H1 (cell line): ENCODE data around the gene MDFIC2. TPM values are rescaled to one million over a fixed set of nuclear protein-coding genes. Genes with fewer than 3 reads are reported as not detected.

Source experiments
- CTCF ChIA-PET: fragments of 300-600 bp; sonication (Branson Sonifier 250); formaldehyde crosslinking; loops from one replicate; lab custom pipeline; 2021; ENCODE audit not compliant: partially characterized antibody; lab: Charles Lee
- POLR2A ChIA-PET: fragments of 300-600 bp; sonication (Branson Sonifier 250); formaldehyde crosslinking; loops from one replicate; lab custom pipeline; 2021; ENCODE audit warnings: inconsistent platforms; ENCODE audit not compliant: partially characterized antibody; lab: Charles Lee
- DNase-seq, 2 experiments: peaks; one replicate each; pipeline versions ENCODE4 v3.0.0 to v3.0.0-alpha.2; 2010 to 2022; ENCODE audit warnings: low spot score in 2 of 2, low read depth in 1 of 2, mixed read lengths in 1 of 2
- FAIRE-seq: peaks from 2 replicates; lab custom pipeline; 2011; peaks lifted over from hg19 to GRCh38; lab: Jason Lieb, UNC
- H2AFZ ChIP-seq: 2 replicates; pipeline ENCODE4 v1.8.1; 2012; ENCODE audit warnings: low read length, inconsistent platforms
- H2AK5ac ChIP-seq: 2 replicates; pipeline ENCODE4 v1.6.1; 2013; ENCODE audit warnings: low read depth, low read length
- H2BK120ac ChIP-seq: replicated peaks from 2 replicates; pipeline ENCODE3; 2013; ENCODE audit warnings: low read depth, low read length, inconsistent platforms
- H2BK12ac ChIP-seq: 2 replicates; pipeline ENCODE4 v1.6.1; 2013; ENCODE audit warnings: low read depth, low read length
- H2BK15ac ChIP-seq: 2 replicates; pipeline ENCODE4 v1.6.1; 2013; ENCODE audit warnings: low read length
- H2BK20ac ChIP-seq: 2 replicates; pipeline ENCODE4 v1.6.1; 2013; ENCODE audit warnings: low read length
- H2BK5ac ChIP-seq: 2 replicates; pipeline ENCODE4 v1.6.1; 2013; ENCODE audit warnings: low read depth, low read length
- H3K14ac ChIP-seq: 2 replicates; pipeline ENCODE4 v1.6.1; 2013; ENCODE audit warnings: inconsistent platforms; ENCODE audit not compliant: insufficient read length
- H3K18ac ChIP-seq: 2 replicates; pipeline ENCODE4 v1.6.1; 2013; ENCODE audit warnings: low read length; ENCODE audit errors: extremely low read depth
- H3K23ac ChIP-seq: 2 replicates; pipeline ENCODE4 v1.6.1; 2013; ENCODE audit warnings: inconsistent platforms; ENCODE audit not compliant: insufficient read length
- H3K23me2 ChIP-seq: 2 replicates; pipeline ENCODE4 v1.6.1; 2013; ENCODE audit warnings: low read depth, low read length
- H3K27ac ChIP-seq: 2 replicates; pipeline ENCODE4 v1.6.1; 2011; ENCODE audit warnings: low read depth, low read length, inconsistent platforms
- H3K27me3 ChIP-seq, 4 experiments: replicated peaks in 1 of 4; 1 replicate in 1 of 4; 2 replicates in 3 of 4; pipeline versions ENCODE4 v1.6.1 to v1.8.1; 2011 to 2013; ENCODE audit warnings: low read length in 3 of 4, mild to moderate bottlenecking in 3 of 4, inconsistent platforms in 2 of 4, mixed read lengths in 2 of 4, moderate library complexity in 1 of 4; ENCODE audit not compliant: control insufficient read depth in 3 of 4, insufficient read depth in 3 of 4; ENCODE audit errors: extremely low read depth in 1 of 4
- H3K36me3 ChIP-seq, 4 experiments: 2 replicates each; pipeline versions ENCODE4 v1.6.1 to v1.8.1; 2011 to 2013; ENCODE audit warnings: mild to moderate bottlenecking in 4 of 4, low read length in 3 of 4, moderate library complexity in 2 of 4, control low read depth in 1 of 4, inconsistent platforms in 1 of 4; ENCODE audit not compliant: insufficient read depth in 4 of 4, control insufficient read depth in 2 of 4
- H3K4ac ChIP-seq: replicated peaks from 2 replicates; pipeline ENCODE3; 2013; ENCODE audit warnings: low read length, low read depth, mixed read lengths, inconsistent platforms; ENCODE audit not compliant: insufficient read length
- H3K4me1 ChIP-seq, 4 experiments: replicated peaks in 1 of 4; 1 replicate in 1 of 4; 2 replicates in 3 of 4; pipeline versions ENCODE4 v1.6.1 to v1.8.1; 2011 to 2013; ENCODE audit warnings: low read length in 3 of 4, inconsistent platforms in 2 of 4, mixed read lengths in 1 of 4; ENCODE audit not compliant: insufficient read depth in 4 of 4, control insufficient read depth in 3 of 4
- H3K4me2 ChIP-seq, 2 experiments: 2 replicates each; pipeline versions ENCODE4 v1.6.1 to v1.8.1; 2011 to 2013; ENCODE audit warnings: low read depth in 2 of 2, low read length in 2 of 2, control low read depth in 1 of 2, inconsistent platforms in 1 of 2, mild to moderate bottlenecking in 1 of 2; ENCODE audit not compliant: insufficient read depth in 1 of 2
- H3K4me3 ChIP-seq, 4 experiments: fragments of 200-600, 300-600 bp in 1 of 4; sonication (generic), shearing (Covaris generic), sonication (Bioruptor Twin) in 1 of 4; 2 replicates each; pipeline versions ENCODE4 v1.5.1 to v1.8.1; 2011 to 2016; ENCODE audit warnings: low read length in 4 of 4, low read depth in 3 of 4, control low read depth in 2 of 4, inconsistent platforms in 2 of 4, mild to moderate bottlenecking in 2 of 4, mixed read lengths in 1 of 4, moderate library complexity in 1 of 4; ENCODE audit not compliant: insufficient read depth in 2 of 4; ENCODE audit errors: extremely low read depth in 1 of 4
- H3K56ac ChIP-seq: replicated peaks from 2 replicates; pipeline ENCODE3; 2013; ENCODE audit warnings: low read depth, mild to moderate bottlenecking, mixed read lengths, low read length, inconsistent platforms; ENCODE audit not compliant: insufficient read length
- H3K79me1 ChIP-seq: 2 replicates; pipeline ENCODE4 v1.6.1; 2013; ENCODE audit warnings: low read depth, low read length, control low read depth
- H3K79me2 ChIP-seq, 2 experiments: 2 replicates each; pipeline versions ENCODE4 v1.6.1 to v1.8.1; 2012 to 2013; ENCODE audit warnings: low read length in 2 of 2, mild to moderate bottlenecking in 2 of 2, inconsistent platforms in 1 of 2; ENCODE audit not compliant: insufficient read depth in 2 of 2, control insufficient read depth in 1 of 2
- H3K9ac ChIP-seq, 4 experiments: replicated peaks in 1 of 4; 1 replicate in 1 of 4; 2 replicates in 3 of 4; pipeline versions ENCODE4 v1.6.1 to v1.8.1; 2011 to 2013; ENCODE audit warnings: low read depth in 3 of 4, low read length in 3 of 4, control low read depth in 2 of 4, mild to moderate bottlenecking in 2 of 4, moderate library complexity in 2 of 4, inconsistent platforms in 1 of 4; ENCODE audit errors: extremely low read depth in 1 of 4
- H3K9me3 ChIP-seq, 2 experiments: 2 replicates each; pipeline versions ENCODE4 v1.6.1 to v1.8.1; 2012 to 2013; ENCODE audit warnings: mild to moderate bottlenecking in 2 of 2, moderate library complexity in 2 of 2, control low read depth in 1 of 2, inconsistent platforms in 1 of 2, low read depth in 1 of 2, low read length in 1 of 2, mixed read lengths in 1 of 2; ENCODE audit not compliant: insufficient read depth in 2 of 2
- H4K20me1 ChIP-seq, 2 experiments: replicated peaks in 1 of 2; 2 replicates each; pipeline versions ENCODE3 to v1.8.1; 2011 to 2013; ENCODE audit warnings: inconsistent platforms in 2 of 2, low read length in 2 of 2, mild to moderate bottlenecking in 1 of 2; ENCODE audit not compliant: insufficient read depth in 2 of 2, control insufficient read depth in 1 of 2
- H4K5ac ChIP-seq: 2 replicates; pipeline ENCODE4 v1.6.1; 2013; ENCODE audit warnings: low read length, low read depth, mixed read lengths, inconsistent platforms; ENCODE audit not compliant: insufficient read length
- H4K8ac ChIP-seq: 2 replicates; pipeline ENCODE4 v1.8.0; 2013; ENCODE audit warnings: mild to moderate bottlenecking, moderate library complexity, low read length, inconsistent platforms; ENCODE audit not compliant: insufficient read depth; ENCODE audit errors: extremely low read depth
- H4K91ac ChIP-seq: replicated peaks from 2 replicates; pipeline ENCODE3; 2013; ENCODE audit warnings: low read length, mixed read lengths, inconsistent platforms; ENCODE audit not compliant: insufficient read length
- ASH2L ChIP-seq: fragments of 200-600, 300-600 bp; sonication (generic); IDR thresholded peaks from one replicate; pipeline ENCODE4 v1.7.1; 2017; ENCODE audit warnings: low read length
- BCL11A ChIP-seq, 2 experiments: IDR thresholded peaks; one replicate each; pipeline ENCODE4 v1.6.1; 2011; ENCODE audit warnings: low read depth in 2 of 2, low read length in 2 of 2, mild to moderate bottlenecking in 2 of 2
- KDM5A ChIP-seq: fragments of 200-600 bp; IDR thresholded peaks from 2 replicates; pipeline ENCODE4 v1.7.1; 2012; ENCODE audit warnings: mild to moderate bottlenecking, low read length, inconsistent platforms, mixed read lengths
- POLR2AphosphoS5 ChIP-seq: IDR thresholded peaks from 2 replicates; pipeline ENCODE4 v1.6.1; 2011; ENCODE audit warnings: low read depth, low read length
- SP1 ChIP-seq: IDR thresholded peaks from 2 replicates; pipeline ENCODE4 v1.6.1; 2011; ENCODE audit warnings: low read depth, low read length
- WGBS, 2 experiments: shearing (Covaris generic) in 1 of 2; methylation state at CpG; one replicate each; pipeline versions ENCODE4 v1.1.6 to v1.1.7; 2013 to 2015; ENCODE audit warnings: low lambda C conversion rate in 2 of 2, mixed read lengths in 2 of 2, inconsistent platforms in 1 of 2, low coverage in 1 of 2, missing lambda C conversion rate in 1 of 2; ENCODE audit not compliant: insufficient replicate concordance in 2 of 2, insufficient coverage in 1 of 2, insufficient read length in 1 of 2; ENCODE audit errors: extremely low coverage in 1 of 2, missing lambda C conversion rate in 1 of 2; 5-methylcytosine and 5-hydroxymethylcytosine counted together
- polyA plus RNA-seq, 7 experiments: library from polyadenylated mRNA; depleted of rRNA in 3 of 7; stranded (reverse) in 5 of 7; unstranded in 2 of 7; fragments of >200 nt in 5 of 7; fragments of 200-250 nt in 2 of 7; gene quantifications; 1 replicate in 5 of 7; 2 replicates in 1 of 7; 4 replicates in 1 of 7; pipeline versions ENCODE4 v1.2.1 to v1.2.3, GENCODE V29; 2011 to 2013; ENCODE audit warnings: missing spikeins in 2 of 7, mixed read lengths in 2 of 7
- total RNA-seq: library from RNA; stranded (reverse); fragmentation: NEBNext Ultra II Directional; extraction: Animal tissue kit (Norgen Biotek cat#: 25700); gene quantifications from 2 replicates; pipeline ENCODE4 v1.2.1, GENCODE V29; 2021

Gene MDFIC2
- total and polyA plus RNA-seq, 2 of the 8 experiments (the other 6 are each of a cell fraction or from before 2014, with no cell fraction given): not detected

GRCh38 chr3:70360979-70361760 is 48.7 kb upstream of the MDFIC2 start:
- no peak overlapping the region for H2AK5ac ChIP-seq
- POLR2A ChIA-PET: no interaction called here
- no peak overlapping the region for H3K4ac ChIP-seq
- H3K36me3 ChIP-seq: no peaks in the 10 kb centered on the region
- H4K20me1 ChIP-seq: no peaks in the 10 kb centered on the region
- H2AFZ ChIP-seq: no peak overlapping the region
- H3K27me3 ChIP-seq: no peaks in the 10 kb centered on the region
- DNase-seq: no peak
- H2BK20ac ChIP-seq: no peak overlapping the region
- no peak overlapping the region for H3K23ac ChIP-seq
- no peak overlapping the region for H3K9ac ChIP-seq
- H3K4me2 ChIP-seq: no peak overlapping the region
- no peak overlapping the region for H3K18ac ChIP-seq
- CTCF ChIA-PET: interaction anchor here (0.9 to 4.4 kb wide), 3 partner anchors 25 to 295 kb away, joined by 4 to 26 read pairs (median 6); no protein-coding TSS in a partner anchor
- H3K56ac ChIP-seq: no peak overlapping the region
- H3K4me3 ChIP-seq: no peak overlapping the region
- H4K91ac ChIP-seq: no peak overlapping the region
- no peak overlapping the region for H2BK12ac ChIP-seq
- no peak overlapping the region for H4K8ac ChIP-seq
- H4K5ac ChIP-seq: no peak overlapping the region
- H2BK120ac ChIP-seq: no peak overlapping the region
- no peak overlapping the region for H3K14ac ChIP-seq
- H3K23me2 ChIP-seq: no peaks in the 10 kb centered on the region
- FAIRE-seq: no peak
- H3K79me2 ChIP-seq: no peaks in the 10 kb centered on the region
- WGBS, 2 experiments: 92% methylated on average over 9 of the region's 9 CpGs; no CpG with 5 or more reads in 1 of the 2 experiments
- no peak overlapping the region for H2BK15ac ChIP-seq
- H3K9me3 ChIP-seq: no peaks in the 10 kb centered on the region
- H3K27ac ChIP-seq: no peak overlapping the region
- H2BK5ac ChIP-seq: no peak overlapping the region
- no peaks in the 10 kb centered on the region for H3K79me1 ChIP-seq
- no peak for TF ChIP-seq SP1
- TF ChIP-seq ASH2L: no peak
- TF ChIP-seq KDM5A: no peak
- TF ChIP-seq POLR2AphosphoS5: no peak
- TF ChIP-seq BCL11A (IDR thresholded peaks at IDR 0.05; ENCODE audit: low read depth in 2 of 2, low read length in 2 of 2): no peak
- H3K4me1 ChIP-seq: no peaks in the 10 kb centered on the region
